K562 (cell line): ENCODE results near the gene MUC22. TPM values are rescaled to one million over a fixed set of nuclear protein-coding genes. Genes with fewer than 3 reads are reported as not detected.
"Not testable (repeated sequence)": the region's sequence is repeated elsewhere in the genome, so short reads cannot be mapped to it uniquely, and the experiment has no call there.

Experiments used
- ATAC-seq: fragments of 200-7000 bp; cut with Tn5 transposase; 3 replicates; pipeline ENCODE4 v1.9.1; 2020; ENCODE audit warnings: moderate library complexity
- BruUV-seq: library from RNA; stranded (reverse); fragments of 400-500 nt; replicated peaks from 2 replicates; lab custom pipeline; 2021; lab: Mats Ljungman, UMichigan
- CTCF ChIA-PET: fragments of 300-600 bp; formaldehyde crosslinking; extraction: SDS; loops from one replicate; lab custom pipeline; 2021; ENCODE audit warnings: low intra/inter-chr PET ratio; lab: Yijun Ruan, JAX
- POLR2A ChIA-PET: fragments of 300-600, 350-650 bp; sonication (Branson Sonifier 250); formaldehyde crosslinking; extraction: SDS; loops from one replicate; lab custom pipeline; 2021; ENCODE audit warnings: antibody characterized with exemption, inconsistent platforms; lab: Yijun Ruan, JAX
- DNase-seq, 4 experiments: peaks; one replicate each; pipeline versions ENCODE4 v3.0.0 to v3.0.0-alpha.2; 2011 to 2018; ENCODE audit warnings: low spot score in 3 of 4, mixed read lengths in 3 of 4; ENCODE audit errors: extremely low read depth in 1 of 4
- FAIRE-seq: peaks from 2 replicates; lab custom pipeline; 2011; peaks lifted over from hg19 to GRCh38; lab: Jason Lieb, UNC
- H2AFZ ChIP-seq: 2 replicates; pipeline ENCODE4 v1.6.0; 2011; ENCODE audit warnings: low read depth, low read length, control low read depth, inconsistent platforms
- H3K27ac ChIP-seq: fragments of 200-600 bp; 3 replicates; pipeline ENCODE4 v1.8.0; 2011; ENCODE audit warnings: low read depth, mild to moderate bottlenecking, control low read depth, inconsistent platforms, low read length, moderate library complexity, mixed read lengths; ENCODE audit errors: extremely low read depth
- H3K27me3 ChIP-seq, 2 experiments: fragments of 300-600 bp in 1 of 2; 2 replicates in 1 of 2; 3 replicates in 1 of 2; pipeline versions ENCODE4 v1.6.0 to v1.8.0; 2011; ENCODE audit warnings: inconsistent platforms in 2 of 2, low read length in 2 of 2, mild to moderate bottlenecking in 1 of 2, mixed read lengths in 1 of 2, moderate library complexity in 1 of 2; ENCODE audit not compliant: control insufficient read depth in 2 of 2, insufficient read depth in 2 of 2
- H3K36me3 ChIP-seq: fragments of 300-600 bp; 3 replicates; pipeline ENCODE4 v1.8.0; 2011; ENCODE audit warnings: mild to moderate bottlenecking, low read length, inconsistent platforms; ENCODE audit not compliant: control insufficient read depth, insufficient read depth
- H3K4me1 ChIP-seq, 2 experiments: fragments of 200-600 bp in 1 of 2; replicated peaks in 1 of 2; 2 replicates in 1 of 2; 3 replicates in 1 of 2; pipeline versions ENCODE4 v1.5.1 to v1.8.0; 2011; ENCODE audit warnings: inconsistent platforms in 2 of 2, low read length in 2 of 2, mild to moderate bottlenecking in 1 of 2, mixed read lengths in 1 of 2, moderate library complexity in 1 of 2; ENCODE audit not compliant: control insufficient read depth in 2 of 2, insufficient read depth in 2 of 2
- H3K4me2 ChIP-seq: 2 replicates; pipeline ENCODE4 v1.6.1; 2011; ENCODE audit warnings: low read length, control low read depth, inconsistent platforms, mixed read lengths; ENCODE audit not compliant: insufficient read depth
- H3K4me3 ChIP-seq: fragments of 200-600 bp; sonication (generic), shearing (Covaris generic); 2 replicates; pipeline ENCODE4 v1.5.1; 2016; ENCODE audit warnings: control low read depth, inconsistent platforms
- H3K79me2 ChIP-seq: fragments of 200-600 bp; 3 replicates; pipeline ENCODE4 v1.8.0; 2011; ENCODE audit warnings: low read length, inconsistent platforms; ENCODE audit not compliant: control insufficient read depth, insufficient read depth
- H3K9ac ChIP-seq, 2 experiments: 2 replicates each; pipeline versions ENCODE4 v1.6.0 to v1.6.1; 2011; ENCODE audit warnings: low read depth in 2 of 2, low read length in 2 of 2, control low read depth in 1 of 2, inconsistent platforms in 1 of 2, mild to moderate bottlenecking in 1 of 2, mixed read lengths in 1 of 2; ENCODE audit not compliant: insufficient read depth in 1 of 2
- H3K9me1 ChIP-seq: one replicate; pipeline ENCODE4 v1.6.0; 2011; ENCODE audit warnings: inconsistent platforms, mild to moderate bottlenecking, low read length, moderate library complexity; ENCODE audit not compliant: control insufficient read depth, insufficient read depth
- H3K9me3 ChIP-seq: replicated peaks from 2 replicates; pipeline ENCODE4 v1.5.1; 2011; ENCODE audit warnings: low read depth, low read length, inconsistent platforms; ENCODE audit not compliant: control insufficient read depth, insufficient read depth
- H4K20me1 ChIP-seq: replicated peaks from 2 replicates; pipeline ENCODE4 v1.6.1; 2011; ENCODE audit warnings: low read length, inconsistent platforms, mixed read lengths; ENCODE audit not compliant: control insufficient read depth, insufficient read depth
- KLF16 ChIP-seq: IDR thresholded peaks from 2 replicates; pipeline ENCODE4 v1.6.1; 2016; ENCODE audit warnings: antibody characterized with exemption
- VEZF1 ChIP-seq: fragments of 200-800 bp; sonication (Bioruptor generic); IDR thresholded peaks from 2 replicates; pipeline ENCODE4 v1.6.1; 2017; ENCODE audit warnings: missing genetic modification characterization, missing compliant biosample characterization
- ZBTB11 ChIP-seq, 3 experiments: fragments of 200-800 bp in 1 of 3; fragments of 250-450 bp in 1 of 3; fragments of 450-650 bp in 1 of 3; sonication (Bioruptor Pico) in 1 of 3; sonication (Bioruptor generic) in 1 of 3; formaldehyde crosslinking in 1 of 3; IDR thresholded peaks; 2 replicates each; pipeline versions ENCODE4 v1.6.1 to v1.8.0; 2016 to 2022; ENCODE audit warnings: mild to moderate bottlenecking in 2 of 3, missing genetic modification characterization in 2 of 3, missing compliant biosample characterization in 1 of 3, moderate library complexity in 1 of 3
- ZNF277 ChIP-seq: fragments of 250-450 bp; sonication (Bioruptor Pico); IDR thresholded peaks from 2 replicates; pipeline ENCODE4 v1.8.0; 2022; ENCODE audit warnings: inconsistent platforms, mild to moderate bottlenecking, moderate library complexity, borderline replicate concordance
- ZNF282 ChIP-seq: sonication (generic); formaldehyde crosslinking; IDR thresholded peaks from 2 replicates; pipeline ENCODE4 v1.8.1; 2023; ENCODE audit warnings: missing genetic modification reagents
- ZNF449 ChIP-seq: fragments of 250-450 bp; sonication (Bioruptor Pico); IDR thresholded peaks from 2 replicates; pipeline ENCODE4 v1.8.0; 2022; ENCODE audit warnings: moderate library complexity, mild to moderate bottlenecking, inconsistent platforms
- WGBS: fragments of 100-300 bp; shearing (Covaris generic); methylation state at CpG from one replicate; pipeline ENCODE4 v1.1.6; 2016; ENCODE audit warnings: low coverage, mixed read lengths; ENCODE audit not compliant: insufficient coverage; ENCODE audit errors: missing lambda C conversion rate; 5-methylcytosine and 5-hydroxymethylcytosine counted together
- in situ Hi-C: fragments of 300-500 bp; cut with MboI; formaldehyde crosslinking; loops from 4 replicates; pipeline ENCODE4 v1.15.0; 2018; ENCODE audit warnings: inconsistent platforms, mixed read lengths
- intact Hi-C: fragments of 100-400 bp; cut with micrococcal nuclease; formaldehyde crosslinking; loops from 2 replicates; pipeline ENCODE4 v1.14.2; 2022
- polyA plus RNA-seq, 8 experiments: library from polyadenylated mRNA; depleted of rRNA in 4 of 8; stranded (reverse) in 5 of 8; unstranded in 3 of 8; fragments of >200 nt; fragmentation: Nextera tagmentation in 2 of 8; fragmentation: Illumina TruSeq in 1 of 8; extraction: Ambion mirVana in 2 of 8; extraction: Trizol in 1 of 8; gene quantifications; 2 replicates each; pipeline versions ENCODE4 v1.2.1 to v1.2.3, GENCODE V29; 2011 to 2014; ENCODE audit warnings: inconsistent platforms in 1 of 8, missing spikeins in 1 of 8
- total RNA-seq, 7 experiments: library from RNA; depleted of rRNA in 6 of 7; stranded (reverse); fragments of >200 nt in 6 of 7; fragmentation: Illumina TruSeq in 2 of 7; extraction: Trizol in 2 of 7; gene quantifications; 2 replicates each; pipeline versions ENCODE4 v1.2.1 to v1.2.3, GENCODE V29; 2011 to 2021; ENCODE audit warnings: low replicate concordance in 1 of 7

MUC22 gene
- total and polyA plus RNA-seq, 9 of the 15 experiments (the other 6 are each of a cell fraction or from before 2014, with no cell fraction given): 0.01 to 0.03 TPM; not detected in 7

- DNase-seq (no peak), FAIRE-seq (no peak), ATAC-seq (no peak)
- Histone ChIP-seq H3K79me2 (no peaks in the 10 kb centered on the region), H2AFZ (no peak overlapping the region), H3K27ac (no peak overlapping the region), H3K4me3 (no peak overlapping the region), H3K36me3 (no peaks in the 10 kb centered on the region), H4K20me1 (no peaks in the 10 kb centered on the region), H3K27me3 (peaks cover 18 to 29% of the 10 kb centered on the region in 2 experiments; a peak in 4 of 5 replicates), H3K9me3 (no peaks in the 10 kb centered on the region), H3K9ac (no peak overlapping the region), H3K4me2 (no peak overlapping the region), H3K9me1 (no peaks in the 10 kb centered on the region), H3K4me1 (no peaks in the 10 kb centered on the region; a peak in 1 of 5 replicates)
- ChIA-PET POLR2A (interaction anchor here (0.6 to 0.7 kb wide), 2 partner anchors 8 to 345 kb away, joined by 3 to 5 read pairs; no protein-coding TSS in a partner anchor), CTCF (no interaction called here)
- TF ChIP-seq ZNF282 (CRISPR knock-in tag) (no peak), ZNF449 (CRISPR knock-in tag) (no peak), ZBTB11 (CRISPR knock-in tag; IDR thresholded peaks at IDR 0.05) (no peak), ZNF277 (CRISPR knock-in tag) (no peak), KLF16 (no peak), VEZF1 (no peak)
- intact Hi-C loops: no loop called here
- 6% methylated on average over 2 of the region's 2 CpGs for WGBS
- in situ Hi-C loops: no loop called here
- BruUV-seq: no TSS peak
These were observed 55.3 kb downstream of the MUC22 start for GRCh38 chr6:31065556-31065955.

GRCh38 chr6:31067028-31067427, 56.8 kb downstream of the MUC22 start:
- BruUV-seq, H3K4me1 ChIP-seq, H2AFZ ChIP-seq, DNase-seq, ATAC-seq, H3K79me2 ChIP-seq, H3K36me3 ChIP-seq, intact Hi-C loops, H3K9me3 ChIP-seq, FAIRE-seq, H3K27ac ChIP-seq, H3K4me3 ChIP-seq, in situ Hi-C loops, POLR2A ChIA-PET, H3K4me2 ChIP-seq, H4K20me1 ChIP-seq, H3K9me1 ChIP-seq, CTCF ChIA-PET, H3K9ac ChIP-seq: not testable (repeated sequence)
- H3K27me3 ChIP-seq: peaks cover 6 to 19% of the 10 kb centered on the region in 2 experiments; a peak in 3 of 5 replicates
- 36% methylated on average over 9 of the region's 32 CpGs for WGBS
